ENCODE results near the gene CEACAM4.

The CEACAM4 gene

DNA sequence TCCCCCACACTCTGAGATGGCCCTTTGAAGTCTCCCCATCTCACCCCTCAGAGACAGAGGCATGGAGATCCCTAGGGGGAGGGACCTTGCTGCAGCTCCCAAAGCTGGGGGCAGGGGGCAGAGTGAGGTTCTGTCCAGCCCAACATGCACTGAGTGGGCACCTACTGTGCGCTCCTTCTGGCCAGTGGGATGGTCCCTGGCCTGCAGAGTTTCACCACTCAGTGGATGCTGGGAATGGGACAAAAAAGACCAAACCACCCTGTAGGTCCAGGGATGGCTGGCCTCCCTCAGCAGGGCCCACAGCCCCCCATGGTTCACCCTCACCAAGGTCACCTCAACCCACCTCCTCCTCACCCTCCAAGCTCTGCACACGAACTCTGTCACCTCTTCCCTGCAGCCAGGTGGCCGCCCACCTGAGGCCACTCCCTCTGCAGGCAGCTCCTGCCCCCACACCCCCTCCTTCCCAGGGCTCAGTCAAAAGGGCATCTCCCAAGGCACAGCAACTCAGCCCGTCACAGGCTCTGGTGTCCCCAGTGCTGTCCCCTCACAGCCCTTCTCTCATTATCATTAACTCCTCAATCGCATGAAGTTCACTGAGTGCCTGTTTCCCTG is 34.8 kb downstream of the CEACAM4 start:
- H3F3A ChIP-seq (ENCODE audit: insufficient read depth): no peaks in the 10 kb centered on the region
- no peaks in the 10 kb centered on the region for H3K79me2 ChIP-seq (ENCODE audit: insufficient read depth, low read length)
- no peaks in the 10 kb centered on the region for H3K9me2 ChIP-seq (replicated peaks; ENCODE audit: insufficient read depth, low read length)
- H3K27ac ChIP-seq (ENCODE audit: low read depth, low read length): no peak overlapping the region
- no peaks in the 10 kb centered on the region for H3K27me3 ChIP-seq (ENCODE audit: low read length)
- H4K20me1 ChIP-seq (ENCODE audit: low read depth, low read length): no peaks in the 10 kb centered on the region
- H3K36me3 ChIP-seq (ENCODE audit: low read length): no peaks in the 10 kb centered on the region
- H3K4me2 ChIP-seq (ENCODE audit: low read depth, low read length, poor library complexity, severe bottlenecking): no peak overlapping the region
- no peak for TF ChIP-seq EZH2phosphoT487 (conservative IDR thresholded peaks at IDR 0.05; ENCODE audit: low read length)
- no peak for TF ChIP-seq CTCF (IDR thresholded peaks at IDR 0.05; ENCODE audit: insufficient read depth, low read length, poor library complexity, severe bottlenecking)
- H3K9ac ChIP-seq (ENCODE audit: low read length): no peak overlapping the region
- H3K4me3 ChIP-seq (ENCODE audit: insufficient read depth, low read length, poor library complexity, severe bottlenecking): no peak overlapping the region
- H2AFZ ChIP-seq (ENCODE audit: low read depth, low read length, severe bottlenecking): no peak overlapping the region
- no peaks in the 10 kb centered on the region for H3K9me3 ChIP-seq (ENCODE audit: insufficient read depth, low read length)

- Histone ChIP-seq H3K27me3 (ENCODE audit: low read length) (no peaks in the 10 kb centered on the region), H3K79me2 (ENCODE audit: insufficient read depth, low read length) (no peaks in the 10 kb centered on the region)
These were observed 35.9 kb downstream of the CEACAM4 start for GRCh38 chr19:41590936-41591335.

GRCh38 chr19:41589371-41589770 is 37.5 kb downstream of the CEACAM4 start:
- H3K27ac ChIP-seq (ENCODE audit: low read depth, low read length): no peak overlapping the region
- H3K9ac ChIP-seq (ENCODE audit: low read length): no peak overlapping the region
- no peaks in the 10 kb centered on the region for H3K79me2 ChIP-seq (ENCODE audit: insufficient read depth, low read length)
- no peak overlapping the region for H3K4me3 ChIP-seq (ENCODE audit: insufficient read depth, low read length, poor library complexity, severe bottlenecking)
- no peak overlapping the region for H3K4me2 ChIP-seq (ENCODE audit: low read depth, low read length, poor library complexity, severe bottlenecking)
- H4K20me1 ChIP-seq (ENCODE audit: low read depth, low read length): no peaks in the 10 kb centered on the region
- H2AFZ ChIP-seq (ENCODE audit: low read depth, low read length, severe bottlenecking): no peak overlapping the region
- no peaks in the 10 kb centered on the region for H3F3A ChIP-seq (ENCODE audit: insufficient read depth)
- H3K36me3 ChIP-seq (ENCODE audit: low read length): no peaks in the 10 kb centered on the region
- TF ChIP-seq EZH2phosphoT487 (conservative IDR thresholded peaks at IDR 0.05; ENCODE audit: low read length) (no peak), CTCF (IDR thresholded peaks at IDR 0.05; ENCODE audit: insufficient read depth, low read length, poor library complexity, severe bottlenecking) (no peak)
- no peaks in the 10 kb centered on the region for H3K27me3 ChIP-seq (ENCODE audit: low read length)
- H3K9me3 ChIP-seq (ENCODE audit: insufficient read depth, low read length): no peaks in the 10 kb centered on the region
- no peaks in the 10 kb centered on the region for H3K9me2 ChIP-seq (replicated peaks; ENCODE audit: insufficient read depth, low read length)

More at GRCh38 chr19:41590936-41591335, 35.9 kb downstream of the CEACAM4 start:
- no peaks in the 10 kb centered on the region for H3K36me3 ChIP-seq (ENCODE audit: low read length)
- no peak for TF ChIP-seq CTCF (IDR thresholded peaks at IDR 0.05; ENCODE audit: insufficient read depth, low read length, poor library complexity, severe bottlenecking)
- TF ChIP-seq EZH2phosphoT487 (conservative IDR thresholded peaks at IDR 0.05; ENCODE audit: low read length): no peak
- no peaks in the 10 kb centered on the region for H3K9me3 ChIP-seq (ENCODE audit: insufficient read depth, low read length)
- no peak overlapping the region for H3K4me2 ChIP-seq (ENCODE audit: low read depth, low read length, poor library complexity, severe bottlenecking)
- H4K20me1 ChIP-seq (ENCODE audit: low read depth, low read length): no peaks in the 10 kb centered on the region
- no peaks in the 10 kb centered on the region for H3F3A ChIP-seq (ENCODE audit: insufficient read depth)
- H3K9me2 ChIP-seq (replicated peaks; ENCODE audit: insufficient read depth, low read length): no peaks in the 10 kb centered on the region
- H3K9ac ChIP-seq (ENCODE audit: low read length): no peak overlapping the region
- no peak overlapping the region for H2AFZ ChIP-seq (ENCODE audit: low read depth, low read length, severe bottlenecking)
- H3K27ac ChIP-seq (ENCODE audit: low read depth, low read length): no peak overlapping the region
- H3K4me3 ChIP-seq (ENCODE audit: insufficient read depth, low read length, poor library complexity, severe bottlenecking): no peak overlapping the region
